K562 (cell line): ENCODE data around the gene VPS50. TPM values are rescaled to one million over a fixed set of nuclear protein-coding genes. Genes with fewer than 3 reads are reported as not detected.

ENCODE experiments used
- ATAC-seq: fragments of 200-7000 bp; cut with Tn5 transposase; 3 replicates; pipeline ENCODE4 v1.9.1; 2020; ENCODE audit warnings: moderate library complexity
- BruUV-seq: library from RNA; stranded (reverse); fragments of 400-500 nt; replicated peaks from 2 replicates; lab custom pipeline; 2021; lab: Mats Ljungman, UMichigan
- CTCF ChIA-PET: fragments of 300-600 bp; formaldehyde crosslinking; extraction: SDS; loops from one replicate; lab custom pipeline; 2021; ENCODE audit warnings: low intra/inter-chr PET ratio; lab: Yijun Ruan, JAX
- POLR2A ChIA-PET: fragments of 300-600, 350-650 bp; sonication (Branson Sonifier 250); formaldehyde crosslinking; extraction: SDS; loops from one replicate; lab custom pipeline; 2021; ENCODE audit warnings: antibody characterized with exemption, inconsistent platforms; lab: Yijun Ruan, JAX
- DNase-seq, 4 experiments: peaks; one replicate each; pipeline versions ENCODE4 v3.0.0 to v3.0.0-alpha.2; 2011 to 2018; ENCODE audit warnings: low spot score in 3 of 4, mixed read lengths in 3 of 4; ENCODE audit errors: extremely low read depth in 1 of 4
- FAIRE-seq: peaks from 2 replicates; lab custom pipeline; 2011; peaks lifted over from hg19 to GRCh38; lab: Jason Lieb, UNC
- H2AFZ ChIP-seq: 2 replicates; pipeline ENCODE4 v1.6.0; 2011; ENCODE audit warnings: low read depth, low read length, control low read depth, inconsistent platforms
- H3K27ac ChIP-seq: fragments of 200-600 bp; 3 replicates; pipeline ENCODE4 v1.8.0; 2011; ENCODE audit warnings: low read depth, mild to moderate bottlenecking, control low read depth, inconsistent platforms, low read length, moderate library complexity, mixed read lengths; ENCODE audit errors: extremely low read depth
- H3K27me3 ChIP-seq, 2 experiments: fragments of 300-600 bp in 1 of 2; 2 replicates in 1 of 2; 3 replicates in 1 of 2; pipeline versions ENCODE4 v1.6.0 to v1.8.0; 2011; ENCODE audit warnings: inconsistent platforms in 2 of 2, low read length in 2 of 2, mild to moderate bottlenecking in 1 of 2, mixed read lengths in 1 of 2, moderate library complexity in 1 of 2; ENCODE audit not compliant: control insufficient read depth in 2 of 2, insufficient read depth in 2 of 2
- H3K36me3 ChIP-seq: fragments of 300-600 bp; 3 replicates; pipeline ENCODE4 v1.8.0; 2011; ENCODE audit warnings: mild to moderate bottlenecking, low read length, inconsistent platforms; ENCODE audit not compliant: control insufficient read depth, insufficient read depth
- H3K4me1 ChIP-seq, 2 experiments: fragments of 200-600 bp in 1 of 2; replicated peaks in 1 of 2; 2 replicates in 1 of 2; 3 replicates in 1 of 2; pipeline versions ENCODE4 v1.5.1 to v1.8.0; 2011; ENCODE audit warnings: inconsistent platforms in 2 of 2, low read length in 2 of 2, mild to moderate bottlenecking in 1 of 2, mixed read lengths in 1 of 2, moderate library complexity in 1 of 2; ENCODE audit not compliant: control insufficient read depth in 2 of 2, insufficient read depth in 2 of 2
- H3K4me2 ChIP-seq: 2 replicates; pipeline ENCODE4 v1.6.1; 2011; ENCODE audit warnings: low read length, control low read depth, inconsistent platforms, mixed read lengths; ENCODE audit not compliant: insufficient read depth
- H3K4me3 ChIP-seq: fragments of 200-600 bp; sonication (generic), shearing (Covaris generic); 2 replicates; pipeline ENCODE4 v1.5.1; 2016; ENCODE audit warnings: control low read depth, inconsistent platforms
- H3K79me2 ChIP-seq: fragments of 200-600 bp; 3 replicates; pipeline ENCODE4 v1.8.0; 2011; ENCODE audit warnings: low read length, inconsistent platforms; ENCODE audit not compliant: control insufficient read depth, insufficient read depth
- H3K9ac ChIP-seq, 2 experiments: 2 replicates each; pipeline versions ENCODE4 v1.6.0 to v1.6.1; 2011; ENCODE audit warnings: low read depth in 2 of 2, low read length in 2 of 2, control low read depth in 1 of 2, inconsistent platforms in 1 of 2, mild to moderate bottlenecking in 1 of 2, mixed read lengths in 1 of 2; ENCODE audit not compliant: insufficient read depth in 1 of 2
- H3K9me1 ChIP-seq: one replicate; pipeline ENCODE4 v1.6.0; 2011; ENCODE audit warnings: inconsistent platforms, mild to moderate bottlenecking, low read length, moderate library complexity; ENCODE audit not compliant: control insufficient read depth, insufficient read depth
- H3K9me3 ChIP-seq: replicated peaks from 2 replicates; pipeline ENCODE4 v1.5.1; 2011; ENCODE audit warnings: low read depth, low read length, inconsistent platforms; ENCODE audit not compliant: control insufficient read depth, insufficient read depth
- H4K20me1 ChIP-seq: replicated peaks from 2 replicates; pipeline ENCODE4 v1.6.1; 2011; ENCODE audit warnings: low read length, inconsistent platforms, mixed read lengths; ENCODE audit not compliant: control insufficient read depth, insufficient read depth
- CEBPZ ChIP-seq: fragments of 150-350 bp; IDR thresholded peaks from 2 replicates; pipeline ENCODE4 v1.6.1; 2014; ENCODE audit warnings: low read depth, mild to moderate bottlenecking, low read length, borderline replicate concordance
- GATAD2B ChIP-seq: fragments of 450-650 bp; IDR thresholded peaks from 2 replicates; pipeline ENCODE4 v1.6.1; 2017; ENCODE audit warnings: mild to moderate bottlenecking, borderline replicate concordance
- KDM4B ChIP-seq, 2 experiments: fragments of 450-650 bp in 1 of 2; sonication (generic) in 1 of 2; IDR thresholded peaks; 2 replicates each; pipeline ENCODE4 v1.6.1; 2016 to 2017; ENCODE audit warnings: borderline replicate concordance in 2 of 2, antibody characterized with exemption in 1 of 2, low read depth in 1 of 2, mild to moderate bottlenecking in 1 of 2
- MNT ChIP-seq, 2 experiments: fragments of 450-650 bp; conservative IDR thresholded peaks; 2 replicates each; pipeline ENCODE4 v1.6.1; 2017; ENCODE audit warnings: mild to moderate bottlenecking in 2 of 2, moderate library complexity in 2 of 2
- RCOR1 ChIP-seq, 2 experiments: IDR thresholded peaks; 2 replicates each; pipeline ENCODE4 v1.6.1; 2012; ENCODE audit warnings: low read depth in 2 of 2, low read length in 2 of 2, borderline replicate concordance in 1 of 2, improper control_type of control experiment in 1 of 2
- ZNF75A ChIP-seq: fragments of 450-650 bp; formaldehyde crosslinking; IDR thresholded peaks from 2 replicates; pipeline ENCODE4 v1.4.0; 2020; ENCODE audit warnings: mild to moderate bottlenecking
- WGBS: fragments of 100-300 bp; shearing (Covaris generic); methylation state at CpG from one replicate; pipeline ENCODE4 v1.1.6; 2016; ENCODE audit warnings: low coverage, mixed read lengths; ENCODE audit not compliant: insufficient coverage; ENCODE audit errors: missing lambda C conversion rate; 5-methylcytosine and 5-hydroxymethylcytosine counted together
- in situ Hi-C: fragments of 300-500 bp; cut with MboI; formaldehyde crosslinking; loops from 4 replicates; pipeline ENCODE4 v1.15.0; 2018; ENCODE audit warnings: inconsistent platforms, mixed read lengths
- intact Hi-C: fragments of 100-400 bp; cut with micrococcal nuclease; formaldehyde crosslinking; loops from 2 replicates; pipeline ENCODE4 v1.14.2; 2022
- polyA plus RNA-seq, 8 experiments: library from polyadenylated mRNA; depleted of rRNA in 4 of 8; stranded (reverse) in 5 of 8; unstranded in 3 of 8; fragments of >200 nt; fragmentation: Nextera tagmentation in 2 of 8; fragmentation: Illumina TruSeq in 1 of 8; extraction: Ambion mirVana in 2 of 8; extraction: Trizol in 1 of 8; gene quantifications; 2 replicates each; pipeline versions ENCODE4 v1.2.1 to v1.2.3, GENCODE V29; 2011 to 2014; ENCODE audit warnings: inconsistent platforms in 1 of 8, missing spikeins in 1 of 8
- total RNA-seq, 7 experiments: library from RNA; depleted of rRNA in 6 of 7; stranded (reverse); fragments of >200 nt in 6 of 7; fragmentation: Illumina TruSeq in 2 of 7; extraction: Trizol in 2 of 7; gene quantifications; 2 replicates each; pipeline versions ENCODE4 v1.2.1 to v1.2.3, GENCODE V29; 2011 to 2021; ENCODE audit warnings: low replicate concordance in 1 of 7
- TF ChIP-seq, protein P1 (sequence below): fragments of 450-650 bp; IDR thresholded peaks from 2 replicates; pipeline ENCODE4 v1.6.1; 2016; ENCODE audit warnings: antibody characterized with exemption

VPS50 gene
- total and polyA plus RNA-seq, 9 of the 15 experiments (the other 6 are each of a cell fraction or from before 2014, with no cell fraction given): 10.5 to 29.4 (median 15.8) TPM

DNA sequence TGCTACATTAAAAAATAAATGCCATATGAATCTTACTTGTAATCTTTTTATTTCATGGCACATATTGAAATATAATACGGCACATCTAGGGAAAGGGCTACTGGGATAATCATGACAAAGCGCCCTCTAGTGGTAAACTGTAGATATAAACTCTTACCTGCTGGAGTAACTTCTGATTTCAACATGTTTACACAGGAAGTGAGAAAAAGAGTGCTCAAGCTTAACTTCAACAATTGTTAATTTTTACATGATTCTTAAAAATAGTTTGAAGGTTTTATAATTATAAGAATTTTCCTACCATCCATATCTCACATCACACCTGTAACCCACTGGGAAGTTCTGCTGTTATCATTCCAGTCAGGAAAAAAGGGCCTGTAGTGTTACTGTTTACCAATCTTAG lies 3.9 kb upstream of the VPS50 start:
- Histone ChIP-seq H3K36me3 (no peaks in the 10 kb centered on the region), H3K79me2 (peaks cover 10% of the 10 kb centered on the region; the same call in 2 of the 3 replicates), H4K20me1 (no peaks in the 10 kb centered on the region), H3K4me3 (no peak overlapping the region), H3K27me3 (no peaks in the 10 kb centered on the region), H3K4me1 (peaks cover 0 to 3% of the 10 kb centered on the region in 2 experiments; a peak in 3 of 5 replicates), H2AFZ (peak overlapping the region; percentile 47; the same call in 1 of the 2 replicates), H3K4me2 (no peak overlapping the region), H3K9ac (no peak overlapping the region), H3K9me3 (no peaks in the 10 kb centered on the region), H3K9me1 (no peaks in the 10 kb centered on the region), H3K27ac (no peak overlapping the region)
- no TSS peak for BruUV-seq
- 5% methylated on average over 2 of the region's 2 CpGs for whole genome bisulfite sequencing
- DNase-seq: peak; percentile 68 to 75 (median 72)
- intact Hi-C loops: loop anchor here (1.0 to 10.0 kb wide), 3 partner anchors 50 to 604 kb away; no protein-coding TSS in a partner anchor
- POLR2A ChIA-PET: no interaction called here
- in situ Hi-C loops: no loop called here
- peak; percentile 19 for FAIRE-seq
- CTCF ChIA-PET: interaction anchor here (0.6 to 0.9 kb wide), 4 partner anchors 48 to 781 kb away, joined by 3 to 5 read pairs (median 3); partner anchors contain the start of gene GATAD1
- 0 out of 3 replicates have a peak, but pooled peaks have one; percentile 19 for ATAC-seq
- TF ChIP-seq GATAD2B (peak; percentile 30; the same call in 1 of the 2 replicates), MNT (conservative IDR thresholded peaks at IDR 0.05) (peak in 1 of 2 experiments; percentile 37; a peak in 1 of 4 replicates), ZNF75A (CRISPR knock-in tag) (0 out of 2 replicates have a peak, but pooled peaks have one; percentile 24), KDM4B (IDR thresholded peaks at IDR 0.05; ENCODE audit: borderline replicate concordance in 2 of 2, low read depth in 1 of 2) (no peak), RCOR1 (IDR thresholded peaks at IDR 0.05; ENCODE audit: borderline replicate concordance in 1 of 2, low read depth in 2 of 2, low read length in 2 of 2) (no peak), CEBPZ (no peak)
- TF ChIP-seq, protein P1, sequence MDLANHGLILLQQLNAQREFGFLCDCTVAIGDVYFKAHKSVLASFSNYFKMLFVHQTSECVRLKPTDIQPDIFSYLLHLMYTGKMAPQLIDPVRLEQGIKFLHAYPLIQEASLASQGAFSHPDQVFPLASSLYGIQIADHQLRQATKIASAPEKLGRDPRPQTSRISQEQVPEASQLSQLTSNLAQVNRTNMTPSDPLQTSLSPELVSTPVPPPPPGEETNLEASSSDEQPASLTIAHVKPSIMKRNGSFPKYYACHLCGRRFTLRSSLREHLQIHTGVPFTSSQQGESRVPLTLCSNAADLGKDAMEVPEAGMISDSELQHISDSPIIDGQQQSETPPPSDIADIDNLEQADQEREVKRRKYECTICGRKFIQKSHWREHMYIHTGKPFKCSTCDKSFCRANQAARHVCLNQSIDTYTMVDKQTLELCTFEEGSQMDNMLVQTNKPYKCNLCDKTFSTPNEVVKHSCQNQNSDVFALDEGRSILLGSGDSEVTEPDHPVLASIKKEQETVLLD: no peak
